Fibroblast of mammary gland (primary cell): ENCODE measurements around the gene MBD5.

Experiments
- DNase-seq: peaks from one replicate; pipeline ENCODE4 v3.0.0-alpha.2; 2010; ENCODE audit warnings: low read depth
- H3K4me3 ChIP-seq: 2 replicates; pipeline ENCODE4 v1.5.1; 2011; ENCODE audit warnings: low read depth, mild to moderate bottlenecking, low read length, moderate library complexity; ENCODE audit not compliant: control insufficient read depth
- CTCF ChIP-seq: conservative IDR thresholded peaks from 2 replicates; pipeline ENCODE4 v1.5.1; 2011; ENCODE audit warnings: low read depth, low read length, inconsistent platforms; ENCODE audit not compliant: control insufficient read depth, insufficient read depth

The MBD5 gene

GRCh38 chr2:148172131-148172753, 151.4 kb downstream of the MBD5 start:
- DNase-seq = no peak
- no peak for TF ChIP-seq CTCF
- no peak overlapping the region for H3K4me3 ChIP-seq

GRCh38 chr2:148173168-148173567, 152.3 kb downstream of the MBD5 start:
- no peak for TF ChIP-seq CTCF
- no peak for DNase-seq
- H3K4me3 ChIP-seq = no peak overlapping the region

GRCh38 chr2:148177559-148177958, 156.7 kb downstream of the MBD5 start:
- no peak overlapping the region for H3K4me3 ChIP-seq
- TF ChIP-seq CTCF = no peak
- DNase-seq = no peak

- no peak for TF ChIP-seq CTCF
- H3K4me3 ChIP-seq = no peak overlapping the region
- DNase-seq = no peak
Observed at GRCh38 chr2:148179724-148180123, 158.8 kb downstream of the MBD5 start.

- no peak for TF ChIP-seq CTCF
- no peak for DNase-seq
- H3K4me3 ChIP-seq = no peak overlapping the region
Observed at GRCh38 chr2:148184976-148185375, 164.1 kb downstream of the MBD5 start.

GRCh38 chr2:148194882-148195281, 174.0 kb downstream of the MBD5 start:
- no peak for TF ChIP-seq CTCF
- DNase-seq = no peak
- H3K4me3 ChIP-seq = no peak overlapping the region
